NCI-H1092 treated with DMSO at 0.1 percent for 48 hours (cell line): Measurements from ENCODE around the gene ZMIZ1.

ENCODE experiments used
- DNase-seq: peaks from one replicate; lab custom pipeline; 2025; lab: John Stamatoyannopoulos, UW

The ZMIZ1 gene

GRCh38 chr10:79287973-79288723, 219.4 kb downstream of the ZMIZ1 start:
- DNase-seq: no peak

- DNase-seq: no peak
These were observed 221.0 kb downstream of the ZMIZ1 start for GRCh38 chr10:79289801-79290200.

GRCh38 chr10:79292026-79292766, 223.4 kb downstream of the ZMIZ1 start:
- DNase-seq: no peak

GRCh38 chr10:79292891-79293746, 224.4 kb downstream of the ZMIZ1 start:
- DNase-seq: no peak

GRCh38 chr10:79293841-79294581, 225.2 kb downstream of the ZMIZ1 start:
- DNase-seq: no peak

- no peak for DNase-seq
These were observed 226.8 kb downstream of the ZMIZ1 start for GRCh38 chr10:79295563-79295962.

- DNase-seq: no peak
These were observed 227.7 kb downstream of the ZMIZ1 start for GRCh38 chr10:79296431-79296830.

- DNase-seq: no peak
These were observed 229.9 kb downstream of the ZMIZ1 start for GRCh38 chr10:79298403-79299244.

- DNase-seq: no peak
These were observed 230.9 kb downstream of the ZMIZ1 start for GRCh38 chr10:79299397-79300241.

GRCh38 chr10:79300711-79301110, 231.9 kb downstream of the ZMIZ1 start:
- DNase-seq: no peak

GRCh38 chr10:79301754-79302530, 233.2 kb downstream of the ZMIZ1 start:
- DNase-seq: no peak

GRCh38 chr10:79303631-79304478, 235.1 kb downstream of the ZMIZ1 start:
- no peak for DNase-seq

- DNase-seq: no peak
These were observed 235.8 kb downstream of the ZMIZ1 start for GRCh38 chr10:79304479-79305087.

GRCh38 chr10:79305515-79305914, 236.7 kb downstream of the ZMIZ1 start:
- no peak for DNase-seq

GRCh38 chr10:79305988-79306387, 237.2 kb downstream of the ZMIZ1 start:
- no peak for DNase-seq

- DNase-seq: no peak
These were observed 238.0 kb downstream of the ZMIZ1 start for GRCh38 chr10:79306644-79307220.

GRCh38 chr10:79308016-79308415, 239.2 kb downstream of the ZMIZ1 start:
- DNase-seq: no peak
